Ramos (cell line): ENCODE results near the gene DOK4.
"Not testable (repeated sequence)": the region's sequence is repeated elsewhere in the genome, so short reads cannot be mapped to it uniquely, and the experiment has no call there.

Experiments used
- in situ Hi-C: fragments of 300-500 bp; cut with MboI; formaldehyde crosslinking; loops from one replicate; pipeline ENCODE4 v1.14.3; 2022; ENCODE audit warnings: low sequenced_read_pairs; ENCODE audit not compliant: unreplicated experiment

DOK4 gene

GRCh38 chr16:57464523-57464922 lies 21.8 kb downstream of the DOK4 start:
- in situ Hi-C loops = no loop called here

GRCh38 chr16:57462978-57463362 lies 23.3 kb downstream of the DOK4 start:
- in situ Hi-C loops = no loop called here

GRCh38 chr16:57462209-57462977 lies 23.9 kb downstream of the DOK4 start, which contains the start of gene POLR2C:
TSS of gene POLR2C (plus strand) at chr16:57462679. CDS start at chr16:57462725, 46 bp downstream.
- in situ Hi-C loops = no loop called here

GRCh38 chr16:57452021-57452420 lies 34.3 kb downstream of the DOK4 start:
- in situ Hi-C loops = no loop called here

- in situ Hi-C loops = no loop called here
Observed at GRCh38 chr16:57447186-57447962, 38.9 kb downstream of the DOK4 start, which contains the start of the genes CIAPIN1 and COQ9. TSS of gene CIAPIN1 (minus strand) at chr16:57447385. CDS start at chr16:57440928, 6,457 bp downstream. TSS of gene COQ9 (plus strand) at chr16:57447479. CDS start at chr16:57447506, 27 bp downstream.

DNA sequence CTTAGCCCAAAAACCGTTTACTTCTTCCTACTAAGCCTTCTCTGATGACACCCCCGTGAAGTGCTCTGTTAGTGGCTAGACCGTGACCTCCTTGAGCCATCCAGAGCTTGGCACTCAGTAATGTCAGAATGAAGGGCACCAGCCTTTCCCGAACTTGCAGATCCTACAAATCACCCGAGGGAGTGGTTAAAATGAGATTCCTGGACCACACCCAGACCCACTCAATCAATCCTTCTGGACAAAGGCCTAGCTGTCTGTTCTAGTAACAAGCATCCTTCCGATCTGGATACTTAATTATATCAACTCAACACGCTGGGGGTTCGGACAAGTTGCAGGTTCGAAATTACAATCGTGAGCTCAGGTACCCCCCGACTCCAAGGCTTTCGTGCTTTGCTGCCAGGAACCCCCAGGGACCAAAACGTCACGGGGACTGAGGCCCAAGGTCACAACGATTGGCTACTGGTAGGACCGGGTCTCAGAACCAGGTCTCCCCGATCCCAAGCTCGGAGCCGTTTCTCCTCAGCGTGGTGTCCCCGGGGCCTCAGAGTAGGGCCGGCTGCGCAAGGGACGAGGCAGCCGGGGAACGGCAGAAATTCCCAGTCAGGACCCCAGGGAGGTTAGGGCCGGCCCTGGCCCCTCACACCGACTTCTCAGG lies 39.6 kb downstream of the DOK4 start:
- in situ Hi-C loops = no loop called here

DNA sequence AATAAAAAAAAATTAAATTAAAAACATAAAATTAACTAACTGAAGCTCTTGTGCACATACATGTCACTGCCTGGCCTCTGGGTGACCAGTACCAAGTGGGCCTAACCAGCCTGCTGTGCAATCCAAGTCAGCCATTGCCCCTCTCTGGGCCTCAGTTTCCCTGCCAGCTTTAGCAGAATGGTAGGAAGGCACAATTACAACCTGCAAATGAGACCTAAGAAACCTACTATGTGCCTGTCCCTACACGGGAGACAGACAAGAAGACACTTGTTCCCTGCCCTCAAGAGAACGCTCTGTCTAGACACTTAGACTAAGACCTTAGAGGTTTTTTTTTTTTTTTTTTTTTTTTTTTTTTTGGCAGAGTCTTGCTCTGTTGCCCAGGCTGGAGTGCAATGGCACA lies 40.8 kb downstream of the DOK4 start:
- in situ Hi-C loops = no loop called here

DNA sequence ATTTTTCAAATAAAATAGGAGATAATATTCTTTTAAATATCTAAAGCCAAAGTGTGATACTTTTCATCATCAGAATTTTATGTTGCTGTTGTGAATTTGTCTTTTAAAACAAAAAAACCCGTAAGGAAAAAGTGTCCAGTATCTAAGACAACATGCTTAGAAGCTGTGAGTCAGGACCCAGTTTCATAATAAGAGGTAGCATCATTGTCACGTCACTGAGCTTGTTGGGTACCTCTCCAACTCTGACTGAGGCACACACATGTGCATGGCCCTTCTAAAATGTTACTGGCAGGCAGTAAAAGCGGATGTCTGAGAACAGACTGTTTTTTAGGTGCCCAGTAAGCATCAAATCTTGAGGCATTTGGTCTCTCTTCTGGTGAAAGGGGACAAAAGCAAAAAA lies 41.6 kb downstream of the DOK4 start:
- in situ Hi-C loops = no loop called here

DNA sequence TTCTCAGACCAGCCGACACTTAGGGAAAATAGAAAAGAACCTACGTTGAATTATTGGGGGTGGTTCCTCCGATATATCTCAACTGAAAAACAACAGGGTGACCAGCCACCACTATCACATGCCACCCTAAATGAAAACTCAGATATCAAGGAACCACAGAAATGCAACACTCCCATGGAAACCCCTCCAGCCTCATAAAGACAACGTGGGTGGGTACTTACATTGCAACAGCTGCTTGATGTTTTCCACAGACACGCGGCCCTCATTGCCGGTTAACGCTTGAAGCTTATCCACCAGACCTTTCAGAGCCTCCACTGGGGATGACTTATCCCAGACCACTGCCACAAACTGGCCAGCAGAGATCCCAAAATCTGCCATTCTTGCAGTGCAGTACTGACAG lies 45.7 kb downstream of the DOK4 start:
- in situ Hi-C loops = not testable (repeated sequence)

DNA sequence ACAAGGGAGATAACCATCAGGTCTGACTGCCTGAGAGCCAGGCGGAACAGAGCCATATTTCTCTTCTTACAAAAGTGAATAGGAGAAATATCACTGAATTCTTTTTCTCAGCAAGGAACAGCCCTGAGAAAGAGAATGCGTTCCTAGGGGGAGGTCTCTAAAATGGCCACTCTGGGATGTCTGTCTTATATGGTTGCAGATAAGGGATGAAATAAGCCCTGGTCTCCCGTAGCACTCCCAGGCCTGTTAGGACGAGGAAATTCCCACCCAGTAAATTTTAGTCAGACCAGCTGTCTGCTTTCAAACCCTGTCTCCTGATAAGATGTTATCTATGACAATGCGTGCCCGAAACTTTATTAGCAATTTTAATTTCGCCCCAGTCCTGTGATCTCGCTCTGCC lies 46.3 kb downstream of the DOK4 start:
- in situ Hi-C loops = not testable (repeated sequence)

- in situ Hi-C loops = no loop called here
Observed at GRCh38 chr16:57435838-57436237, 50.5 kb downstream of the DOK4 start.

DNA sequence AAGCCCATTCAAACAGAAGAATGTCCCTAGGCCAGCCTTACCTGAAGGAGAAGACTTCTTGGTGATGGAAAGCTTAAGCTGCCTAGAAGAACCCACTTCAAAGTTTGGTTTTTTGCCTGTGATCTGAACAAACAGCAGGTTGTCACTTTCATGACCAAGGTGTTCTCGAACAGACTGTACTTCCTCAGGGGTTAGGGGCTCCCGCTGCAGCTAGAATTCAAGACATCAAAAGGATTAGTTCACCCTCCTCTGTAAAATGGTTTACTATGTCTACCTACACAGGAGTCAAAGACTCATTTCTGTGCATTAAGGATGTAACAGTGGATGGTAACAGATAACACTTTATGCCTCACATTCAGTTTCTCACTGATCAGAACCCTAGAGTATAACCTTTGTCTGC lies 52.3 kb downstream of the DOK4 start:
- in situ Hi-C loops = no loop called here

- in situ Hi-C loops = no loop called here
Observed at GRCh38 chr16:57432989-57433388, 53.3 kb downstream of the DOK4 start.

DNA sequence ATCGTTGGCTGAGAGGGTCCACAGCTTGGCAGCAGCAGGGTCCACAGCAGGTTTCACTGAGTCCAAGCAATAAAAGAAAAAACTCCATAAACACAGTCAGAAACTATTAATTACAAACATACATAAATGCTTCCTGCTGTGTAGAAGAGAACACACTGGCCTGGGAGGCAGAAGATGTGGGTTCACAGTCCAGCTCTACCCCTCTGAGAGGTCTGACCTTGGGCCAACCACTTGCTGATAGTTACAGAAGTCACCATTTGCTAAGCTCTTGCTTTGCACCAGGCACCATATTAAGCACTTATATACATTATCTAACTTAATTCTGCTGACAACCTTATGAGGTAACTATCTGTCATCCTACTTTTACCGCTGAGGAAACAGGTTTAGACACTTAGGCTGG lies 53.8 kb downstream of the DOK4 start:
- in situ Hi-C loops = no loop called here

GRCh38 chr16:57430955-57431354 lies 55.3 kb downstream of the DOK4 start:
- in situ Hi-C loops = no loop called here

DNA sequence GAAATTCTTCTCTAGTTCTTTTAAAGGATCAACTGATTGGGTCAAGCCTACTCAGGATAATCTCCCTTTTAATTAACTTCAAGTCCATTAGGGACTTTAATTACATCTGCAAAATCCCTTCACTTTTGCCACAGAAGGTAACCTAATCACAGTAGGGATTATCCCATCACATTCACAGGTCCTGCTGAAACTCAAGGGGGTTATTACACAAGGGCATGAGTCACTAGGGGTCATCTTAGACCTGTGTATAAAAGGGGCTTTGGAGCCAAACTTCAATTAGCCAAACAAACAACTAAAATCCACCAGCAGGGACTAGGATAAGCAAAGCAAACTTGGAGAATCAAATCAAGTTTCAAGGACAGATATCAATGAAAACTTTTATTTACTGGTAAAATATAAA lies 58.5 kb downstream of the DOK4 start:
- in situ Hi-C loops = no loop called here

- in situ Hi-C loops = no loop called here
Observed at GRCh38 chr16:57427307-57427706, 59.0 kb downstream of the DOK4 start.

- in situ Hi-C loops = no loop called here
Observed at GRCh38 chr16:57426356-57426755, 59.9 kb downstream of the DOK4 start.

DNA sequence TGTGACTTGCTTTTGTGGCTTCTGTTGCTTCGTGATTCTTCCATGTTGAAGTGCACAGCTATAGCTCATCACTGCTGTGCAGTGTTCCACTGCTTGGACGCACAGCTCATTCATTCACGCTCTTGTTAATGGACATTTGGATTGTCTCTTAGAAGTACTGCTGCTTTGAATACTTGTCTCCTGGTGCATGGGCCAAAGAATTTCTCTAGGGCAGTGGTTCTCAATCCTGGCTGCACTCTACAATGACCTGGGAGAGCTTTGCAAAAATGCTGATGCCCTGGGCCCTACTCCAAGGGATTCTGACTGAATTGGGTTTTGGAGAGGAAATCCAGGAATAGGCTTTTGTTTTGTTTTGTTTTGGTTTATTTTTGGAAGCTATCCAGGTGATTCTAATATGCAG lies 61.7 kb downstream of the DOK4 start:
- in situ Hi-C loops = loop anchor here (5.0 kb wide), 1 partner anchor 93 kb away; no protein-coding TSS in a partner anchor

DNA sequence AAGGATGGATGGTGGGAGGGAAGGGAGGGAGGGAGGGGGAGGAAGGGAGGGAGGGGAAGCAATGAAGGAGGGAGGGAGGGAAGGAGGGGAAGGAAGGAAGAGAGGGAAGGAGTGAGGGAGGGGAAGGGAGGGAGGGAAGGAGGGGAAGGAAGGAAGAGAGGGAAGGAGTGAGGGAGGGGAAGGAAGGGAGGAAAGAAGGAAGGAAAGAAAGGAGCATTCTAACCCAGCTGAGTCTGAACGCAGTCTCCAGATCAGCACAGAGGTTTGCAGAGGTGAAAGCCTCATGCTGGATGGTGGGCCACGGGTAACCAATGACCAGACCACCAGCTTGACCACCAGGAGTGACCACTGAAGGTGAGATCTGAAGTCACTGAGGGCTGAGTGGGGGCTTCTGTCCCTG lies 63.1 kb downstream of the DOK4 start:
- in situ Hi-C loops = loop anchor here (5.0 kb wide), 1 partner anchor 94 kb away; no protein-coding TSS in a partner anchor
